Kidney tubule cell (primary cell): ENCODE data around the gene ATXN7L1.
A peak's percentile ranks its signal among the peaks of the same experiment; 100 is the strongest.

Experiments
- DNase-seq: peaks from one replicate; pipeline ENCODE4 v3.0.0-alpha.2; 2018; ENCODE audit warnings: low spot score

ATXN7L1 gene

GRCh38 chr7:105876091-105876963 lies at the start of gene ATXN7L1:
ATXN7L1 (minus strand) TSS chr7:105876599; CDS start chr7:105876558, 41 bp downstream.
- peak; percentile 96 for DNase-seq

- no peak for DNase-seq
These were observed 49.7 kb upstream of the ATXN7L1 start for GRCh38 chr7:105926131-105926530.

- no peak for DNase-seq
These were observed 48.5 kb upstream of the ATXN7L1 start for GRCh38 chr7:105924945-105925344.

- peak; percentile 81 for DNase-seq
These were observed 44.4 kb upstream of the ATXN7L1 start for GRCh38 chr7:105920766-105921165.

- DNase-seq: no peak
These were observed 41.3 kb upstream of the ATXN7L1 start for GRCh38 chr7:105917659-105918058.

- no peak for DNase-seq
These were observed 40.2 kb upstream of the ATXN7L1 start for GRCh38 chr7:105916603-105917002.

GRCh38 chr7:105913947-105914346 lies 37.5 kb upstream of the ATXN7L1 start:
- no peak for DNase-seq

- no peak for DNase-seq
These were observed 35.7 kb upstream of the ATXN7L1 start for GRCh38 chr7:105911961-105912575.

GRCh38 chr7:105910172-105910571 lies 33.8 kb upstream of the ATXN7L1 start:
- DNase-seq: no peak

GRCh38 chr7:105909742-105910141 lies 33.3 kb upstream of the ATXN7L1 start:
- no peak for DNase-seq

- no peak for DNase-seq
These were observed 30.9 kb upstream of the ATXN7L1 start for GRCh38 chr7:105907129-105907846.

- no peak for DNase-seq
These were observed 30.3 kb upstream of the ATXN7L1 start for GRCh38 chr7:105906695-105907094.

- no peak for DNase-seq
These were observed 29.6 kb upstream of the ATXN7L1 start for GRCh38 chr7:105905910-105906568.

- DNase-seq: no peak
These were observed 29.0 kb upstream of the ATXN7L1 start for GRCh38 chr7:105905209-105905909.

- DNase-seq: no peak
These were observed 27.7 kb upstream of the ATXN7L1 start for GRCh38 chr7:105904064-105904463.

- no peak for DNase-seq
These were observed 26.0 kb upstream of the ATXN7L1 start for GRCh38 chr7:105902325-105902911.

- no peak for DNase-seq
These were observed 21.6 kb upstream of the ATXN7L1 start for GRCh38 chr7:105897999-105898398.

GRCh38 chr7:105896407-105896911 lies 20.1 kb upstream of the ATXN7L1 start:
- DNase-seq: no peak

- no peak for DNase-seq
These were observed 17.7 kb upstream of the ATXN7L1 start for GRCh38 chr7:105894131-105894530.

GRCh38 chr7:105892387-105892786 lies 16.0 kb upstream of the ATXN7L1 start:
- DNase-seq: no peak
